Ishikawa (cell line): ENCODE results near the gene SLC22A15.

Experiments
- CEBPB ChIP-seq: IDR thresholded peaks from 2 replicates; pipeline ENCODE4 v1.6.1; 2012
- CREB1 ChIP-seq: IDR thresholded peaks from 2 replicates; pipeline ENCODE4 v1.6.1; 2012; ENCODE audit warnings: low read depth
- EGR1 ChIP-seq: IDR thresholded peaks from 2 replicates; pipeline ENCODE4 v1.6.1; 2012
- EP300 ChIP-seq: IDR thresholded peaks from 2 replicates; pipeline ENCODE4 v1.6.1; 2012; ENCODE audit warnings: borderline replicate concordance
- FOXM1 ChIP-seq: IDR thresholded peaks from 2 replicates; pipeline ENCODE4 v1.6.1; 2012; ENCODE audit warnings: low read depth, borderline replicate concordance
- NFIC ChIP-seq: IDR thresholded peaks from 2 replicates; pipeline ENCODE4 v1.6.1; 2012
- RAD21 ChIP-seq: IDR thresholded peaks from 2 replicates; pipeline ENCODE4 v1.6.1; 2012; ENCODE audit warnings: low read depth
- TAF1 ChIP-seq: IDR thresholded peaks from 2 replicates; pipeline ENCODE4 v1.6.1; 2012; ENCODE audit warnings: low read depth, mild to moderate bottlenecking
- TCF12 ChIP-seq: IDR thresholded peaks from 2 replicates; pipeline ENCODE4 v1.6.1; 2012; ENCODE audit warnings: low read depth
- TEAD4 ChIP-seq: IDR thresholded peaks from 2 replicates; pipeline ENCODE4 v1.6.1; 2012
- USF1 ChIP-seq: IDR thresholded peaks from 2 replicates; pipeline ENCODE4 v1.6.1; 2012
- YY1 ChIP-seq: IDR thresholded peaks from 2 replicates; pipeline ENCODE4 v1.6.1; 2012; ENCODE audit warnings: low read depth
- ZBTB7A ChIP-seq: IDR thresholded peaks from 2 replicates; pipeline ENCODE4 v1.6.1; 2012; ENCODE audit warnings: low read depth
- TF ChIP-seq, protein P1 (sequence below): IDR thresholded peaks from 2 replicates; pipeline ENCODE4 v1.6.1; 2012
- TF ChIP-seq, protein P2 (sequence below): IDR thresholded peaks from 2 replicates; pipeline ENCODE4 v1.6.1; 2012; ENCODE audit warnings: low read depth, mild to moderate bottlenecking

The SLC22A15 gene

DNA sequence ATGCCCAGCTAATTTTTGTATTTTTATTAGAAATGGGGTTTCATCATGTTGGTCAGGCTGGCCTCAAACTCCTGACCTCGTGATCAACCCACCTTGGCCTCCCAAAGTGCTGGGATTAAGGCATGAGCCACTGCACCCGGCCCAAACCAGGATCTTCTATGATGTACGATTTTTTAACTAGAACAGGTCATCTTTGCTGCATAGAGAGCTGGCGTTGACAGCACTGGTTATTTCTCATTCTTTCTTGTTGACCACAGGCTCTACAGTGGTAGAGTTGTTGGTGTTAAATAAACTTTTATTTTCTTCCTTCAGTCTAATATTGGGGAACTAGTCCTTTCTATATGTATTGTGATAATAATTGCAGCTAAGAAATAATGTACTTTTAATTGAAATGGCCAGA, 131.1 kb downstream of the SLC22A15 start:
- no peak for TF ChIP-seq YY1
- no peak for TF ChIP-seq ZBTB7A
- no peak for TF ChIP-seq TAF1
- no peak for TF ChIP-seq EP300
- TF ChIP-seq, protein P1, sequence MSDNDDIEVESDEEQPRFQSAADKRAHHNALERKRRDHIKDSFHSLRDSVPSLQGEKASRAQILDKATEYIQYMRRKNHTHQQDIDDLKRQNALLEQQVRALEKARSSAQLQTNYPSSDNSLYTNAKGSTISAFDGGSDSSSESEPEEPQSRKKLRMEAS: no peak
- TF ChIP-seq FOXM1: no peak
- TF ChIP-seq RAD21: no peak

DNA sequence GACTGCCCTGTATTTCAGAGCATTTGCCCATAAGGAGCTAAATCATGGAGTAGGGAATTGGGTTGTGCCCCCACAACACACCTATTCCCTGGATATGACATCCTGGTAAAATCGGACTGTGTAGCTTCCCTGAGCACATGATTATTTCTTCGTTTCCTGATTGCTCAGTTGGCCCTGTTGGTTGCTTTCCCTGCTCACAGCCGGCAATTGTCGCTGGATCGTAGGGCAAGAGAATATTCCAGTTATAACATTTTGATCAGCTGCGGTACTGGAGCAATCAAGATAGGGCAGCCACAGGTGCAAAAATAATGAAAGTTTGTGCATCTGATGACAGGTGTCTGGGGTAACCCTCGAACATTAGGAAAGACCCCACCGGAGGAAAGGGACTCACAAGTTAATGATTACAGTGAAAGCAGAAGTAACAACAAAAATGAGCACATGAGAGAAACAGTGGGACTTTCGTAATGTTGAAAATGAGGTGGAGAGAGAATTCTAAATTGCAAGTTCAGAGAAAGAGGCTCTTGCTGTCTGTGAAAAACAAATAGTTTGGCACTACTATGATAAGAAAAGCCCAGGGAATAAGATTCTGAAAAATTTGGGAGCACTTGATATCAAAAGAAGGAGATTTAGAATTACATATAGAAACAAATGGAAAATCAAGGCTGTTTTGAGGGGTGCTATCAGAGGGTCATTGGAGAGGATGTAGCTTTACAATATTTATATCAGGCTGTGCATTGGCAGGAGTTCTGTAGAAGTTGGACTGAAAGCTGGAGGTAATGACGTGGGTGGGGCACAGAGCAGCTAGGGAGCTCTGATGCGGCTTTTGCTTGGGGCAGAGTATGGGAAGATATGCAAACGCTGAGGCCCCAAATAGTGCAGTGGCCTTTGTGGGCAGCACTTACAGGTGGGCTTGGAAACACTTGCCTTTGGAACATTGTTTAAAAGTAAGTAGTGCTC, 134.5 kb downstream of the SLC22A15 start, which contains the start of gene MAB21L3:
Gene MAB21L3, plus strand, starts transcription at position 833 of the 957 bp plus-strand sequence. CDS start 1,217 bp downstream, outside the sequence.
- TF ChIP-seq EP300 (no peak), TEAD4 (no peak), YY1 (no peak), RAD21 (no peak), TCF12 (no peak), ZBTB7A (no peak), USF1 (no peak), FOXM1 (no peak), NFIC (no peak), CEBPB (no peak), CREB1 (no peak), TAF1 (no peak), EGR1 (no peak)
- TF ChIP-seq, protein P2, sequence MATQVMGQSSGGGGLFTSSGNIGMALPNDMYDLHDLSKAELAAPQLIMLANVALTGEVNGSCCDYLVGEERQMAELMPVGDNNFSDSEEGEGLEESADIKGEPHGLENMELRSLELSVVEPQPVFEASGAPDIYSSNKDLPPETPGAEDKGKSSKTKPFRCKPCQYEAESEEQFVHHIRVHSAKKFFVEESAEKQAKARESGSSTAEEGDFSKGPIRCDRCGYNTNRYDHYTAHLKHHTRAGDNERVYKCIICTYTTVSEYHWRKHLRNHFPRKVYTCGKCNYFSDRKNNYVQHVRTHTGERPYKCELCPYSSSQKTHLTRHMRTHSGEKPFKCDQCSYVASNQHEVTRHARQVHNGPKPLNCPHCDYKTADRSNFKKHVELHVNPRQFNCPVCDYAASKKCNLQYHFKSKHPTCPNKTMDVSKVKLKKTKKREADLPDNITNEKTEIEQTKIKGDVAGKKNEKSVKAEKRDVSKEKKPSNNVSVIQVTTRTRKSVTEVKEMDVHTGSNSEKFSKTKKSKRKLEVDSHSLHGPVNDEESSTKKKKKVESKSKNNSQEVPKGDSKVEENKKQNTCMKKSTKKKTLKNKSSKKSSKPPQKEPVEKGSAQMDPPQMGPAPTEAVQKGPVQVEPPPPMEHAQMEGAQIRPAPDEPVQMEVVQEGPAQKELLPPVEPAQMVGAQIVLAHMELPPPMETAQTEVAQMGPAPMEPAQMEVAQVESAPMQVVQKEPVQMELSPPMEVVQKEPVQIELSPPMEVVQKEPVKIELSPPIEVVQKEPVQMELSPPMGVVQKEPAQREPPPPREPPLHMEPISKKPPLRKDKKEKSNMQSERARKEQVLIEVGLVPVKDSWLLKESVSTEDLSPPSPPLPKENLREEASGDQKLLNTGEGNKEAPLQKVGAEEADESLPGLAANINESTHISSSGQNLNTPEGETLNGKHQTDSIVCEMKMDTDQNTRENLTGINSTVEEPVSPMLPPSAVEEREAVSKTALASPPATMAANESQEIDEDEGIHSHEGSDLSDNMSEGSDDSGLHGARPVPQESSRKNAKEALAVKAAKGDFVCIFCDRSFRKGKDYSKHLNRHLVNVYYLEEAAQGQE: no peak
- TF ChIP-seq, protein P1: no peak

- TF ChIP-seq TEAD4: no peak
- no peak for TF ChIP-seq TCF12
- TF ChIP-seq RAD21: no peak
- TF ChIP-seq TAF1: no peak
- TF ChIP-seq, protein P2: no peak
- TF ChIP-seq CREB1: no peak
- TF ChIP-seq, protein P1: no peak
Observed at GRCh38 chr1:116111524-116112021, 135.3 kb downstream of the SLC22A15 start.

DNA sequence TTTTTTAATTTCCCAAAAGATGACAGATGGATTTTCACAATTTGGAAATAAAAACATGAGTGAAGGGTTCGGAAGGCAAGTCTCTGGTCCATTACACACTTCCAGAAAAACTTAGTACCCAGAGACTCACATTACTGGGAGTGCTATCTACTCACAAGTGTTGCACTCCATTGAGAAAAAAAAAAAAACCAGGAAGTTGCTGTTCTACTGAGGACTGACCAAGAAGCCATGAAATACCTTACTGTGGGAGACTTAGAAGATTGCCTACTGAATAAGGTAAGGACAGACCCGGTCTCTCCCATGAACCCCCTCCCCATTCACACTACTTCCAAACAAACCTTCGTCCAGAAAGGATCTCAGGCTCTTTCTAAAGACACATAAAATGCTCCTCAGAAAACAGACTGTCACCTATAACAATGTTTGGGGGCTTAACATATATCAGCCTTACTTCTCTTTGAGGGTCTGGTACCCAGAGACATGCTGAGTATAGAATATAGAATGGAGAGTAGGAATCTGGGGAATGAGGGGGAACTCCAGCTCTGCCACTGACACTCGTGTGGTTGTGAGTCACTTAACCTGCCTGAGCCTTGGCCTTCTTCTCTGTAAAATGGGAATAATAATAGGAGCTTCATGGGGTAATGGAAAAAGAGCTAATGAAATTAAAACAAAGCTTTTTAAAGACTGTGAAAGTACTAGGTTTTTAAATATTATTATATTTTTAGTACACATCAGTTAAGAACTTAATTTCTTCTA, 136.3 kb downstream of the SLC22A15 start:
- no peak for TF ChIP-seq NFIC
- TF ChIP-seq, protein P1: no peak
- no peak for TF ChIP-seq FOXM1
- TF ChIP-seq, protein P2: no peak
- no peak for TF ChIP-seq EP300
- TF ChIP-seq EGR1: no peak
- no peak for TF ChIP-seq USF1
- TF ChIP-seq CREB1: no peak
- TF ChIP-seq CEBPB: no peak
- TF ChIP-seq RAD21: no peak
- TF ChIP-seq TAF1: no peak
- no peak for TF ChIP-seq ZBTB7A
- TF ChIP-seq TCF12: no peak
- no peak for TF ChIP-seq TEAD4
- no peak for TF ChIP-seq YY1
